Calu3 (cell line): ENCODE measurements around the gene POTEB2. TPM values are rescaled to one million over a fixed set of nuclear protein-coding genes. Genes with fewer than 3 reads are reported as not detected.
"Not testable (repeated sequence)": the region's sequence is repeated elsewhere in the genome, so short reads cannot be mapped to it uniquely, and the experiment has no call there.

Experiments used
- Bru-seq: library from RNA; stranded (reverse); fragments of 400-500 nt; gene quantifications from one replicate; lab custom pipeline; 2021; lab: Mats Ljungman, UMichigan
- BruChase-seq, 2 experiments: library from RNA; stranded (reverse); fragments of 400-500 nt; gene quantifications; one replicate each; lab custom pipeline; 2021; lab: Mats Ljungman, UMichigan
- BruUV-seq: library from RNA; stranded (reverse); fragments of 400-500 nt; replicated peaks from 2 replicates; lab custom pipeline; 2021; lab: Mats Ljungman, UMichigan
- CTCF ChIA-PET: fragments of 300-600 bp; sonication (Branson Sonifier 250); formaldehyde crosslinking; loops from one replicate; lab custom pipeline; 2022; ENCODE audit warnings: antibody characterized with exemption; lab: Charles Lee
- DNase-seq: peaks from one replicate; pipeline ENCODE4 v3.0.0; 2022
- H3K27ac Mint-ChIP-seq: one replicate; pipeline ENCODE4 v1.8.0; 2022; ENCODE audit warnings: mixed read lengths; ENCODE audit not compliant: unreplicated experiment
- H3K27me3 Mint-ChIP-seq: one replicate; pipeline ENCODE4 v1.8.0; 2022; ENCODE audit warnings: mixed read lengths; ENCODE audit not compliant: unreplicated experiment
- H3K36me3 Mint-ChIP-seq: one replicate; pipeline ENCODE4 v1.8.0; 2022; ENCODE audit warnings: mild to moderate bottlenecking, moderate library complexity, mixed read lengths; ENCODE audit not compliant: insufficient read depth, unreplicated experiment
- H3K4me1 Mint-ChIP-seq: one replicate; pipeline ENCODE4 v1.8.0; 2022; ENCODE audit warnings: mild to moderate bottlenecking, low read depth, mixed read lengths; ENCODE audit not compliant: unreplicated experiment
- H3K4me3 Mint-ChIP-seq: one replicate; pipeline ENCODE4 v1.8.0; 2022; ENCODE audit warnings: mild to moderate bottlenecking, low read depth, moderate library complexity, mixed read lengths; ENCODE audit not compliant: unreplicated experiment
- H3K9me3 Mint-ChIP-seq: one replicate; pipeline ENCODE4 v1.8.0; 2022; ENCODE audit warnings: low read depth, mixed read lengths; ENCODE audit not compliant: unreplicated experiment
- intact Hi-C: fragments of 100-400 bp; cut with micrococcal nuclease; formaldehyde crosslinking; loops from one replicate; pipeline ENCODE4 v1.10.0; 2022; ENCODE audit not compliant: unreplicated experiment
- long read RNA-seq: library from polyadenylated mRNA; stranded (forward); transcript quantifications from one replicate; pipeline ENCODE4 v2.0.0, GENCODE V29; 2022
- microRNA-seq: library from miRNA; unstranded; fragments of <30 nt; microRNA quantifications from one replicate; pipeline ENCODE4 v1.2.0, GENCODE V29; 2022
- total RNA-seq: library from RNA; stranded (reverse); gene quantifications from 2 replicates; pipeline ENCODE4 v1.2.3, GENCODE V29; 2022

POTEB2 gene
- total RNA-seq (not detected in 2 replicates), Bru-seq, nascent RNA (not detected), BruChase-seq, experiment 1, labeled RNA remaining after a 6-hour chase (not detected), BruChase-seq, experiment 2, labeled RNA remaining after a 2-hour chase (not detected)
- long read RNA-seq = 0 reads

DNA sequence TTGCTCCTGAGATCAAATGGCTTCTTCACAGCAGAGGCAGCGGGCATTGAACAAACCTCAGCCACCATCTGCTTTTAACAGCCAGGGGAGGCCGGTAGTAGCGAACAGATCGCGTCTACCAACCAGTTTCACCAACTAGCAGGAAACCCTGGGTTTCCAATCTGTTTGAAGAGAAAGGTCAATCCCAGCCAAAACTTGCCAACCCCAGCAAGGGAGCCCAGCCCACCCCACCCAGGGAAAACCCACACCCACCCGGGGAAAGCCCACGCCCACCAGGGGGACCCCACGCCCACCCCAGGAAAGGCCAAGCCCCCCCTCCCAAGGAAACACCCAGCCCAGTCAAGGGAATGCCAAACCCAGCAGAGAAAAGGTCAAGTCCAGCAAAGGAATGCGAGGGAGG, at the start of gene POTEB2:
POTEB2 (minus strand) TSS at position 101 of the 400 bp plus-strand sequence; CDS start at position 68, 33 bp downstream.
- H3K27ac Mint-ChIP-seq, H3K27me3 Mint-ChIP-seq, H3K4me3 Mint-ChIP-seq, intact Hi-C loops, BruUV-seq, H3K4me1 Mint-ChIP-seq, DNase-seq, H3K9me3 Mint-ChIP-seq, H3K36me3 Mint-ChIP-seq, CTCF ChIA-PET: not testable (repeated sequence)

DNA sequence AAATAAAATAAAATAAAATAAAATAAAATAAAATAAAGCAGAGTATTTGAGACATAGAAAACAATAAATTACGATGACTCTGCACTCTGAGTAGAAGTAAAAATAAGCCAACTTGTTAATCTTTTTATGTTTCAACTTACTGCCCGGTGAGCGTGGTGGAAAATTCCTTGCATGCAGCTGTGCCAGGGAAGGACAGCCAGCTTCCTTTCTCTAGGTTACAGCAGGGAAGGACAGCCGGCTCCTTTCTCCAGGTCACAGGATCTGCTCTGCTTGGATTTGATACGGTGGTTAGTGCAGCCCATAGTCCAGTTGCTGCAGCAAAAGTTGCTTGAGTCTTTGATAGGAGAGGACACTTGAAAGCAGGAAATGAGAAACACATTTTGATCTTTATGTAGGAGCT, 13.8 kb upstream of the POTEB2 start:
- H3K36me3 Mint-ChIP-seq, BruUV-seq, H3K27ac Mint-ChIP-seq, DNase-seq, H3K4me1 Mint-ChIP-seq, intact Hi-C loops, H3K4me3 Mint-ChIP-seq, H3K27me3 Mint-ChIP-seq, CTCF ChIA-PET, H3K9me3 Mint-ChIP-seq: not testable (repeated sequence)

DNA sequence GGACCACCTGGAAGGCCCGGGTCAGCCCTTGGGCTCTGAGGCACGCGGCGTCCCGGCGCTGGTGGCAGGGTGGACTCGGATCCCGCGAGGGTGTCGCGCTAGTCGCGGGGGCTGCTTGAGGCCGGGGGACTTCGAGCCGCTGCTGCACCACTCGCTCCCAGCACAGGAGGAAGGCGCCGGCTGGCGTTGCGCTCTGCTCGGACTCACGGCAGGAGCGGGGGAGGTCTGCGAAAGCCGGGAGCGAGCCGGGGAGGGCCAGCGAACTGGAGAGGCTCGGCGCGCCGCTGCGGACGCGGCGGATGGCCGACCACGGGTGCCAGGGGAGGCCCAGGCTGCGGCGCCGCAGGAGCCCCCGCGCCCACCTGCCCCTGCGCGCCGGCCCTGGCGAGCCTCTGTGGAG, 12.3 kb upstream of the POTEB2 start:
- CTCF ChIA-PET, H3K9me3 Mint-ChIP-seq, H3K4me3 Mint-ChIP-seq, H3K36me3 Mint-ChIP-seq, H3K27ac Mint-ChIP-seq, BruUV-seq, H3K4me1 Mint-ChIP-seq, H3K27me3 Mint-ChIP-seq, intact Hi-C loops, DNase-seq: not testable (repeated sequence)

DNA sequence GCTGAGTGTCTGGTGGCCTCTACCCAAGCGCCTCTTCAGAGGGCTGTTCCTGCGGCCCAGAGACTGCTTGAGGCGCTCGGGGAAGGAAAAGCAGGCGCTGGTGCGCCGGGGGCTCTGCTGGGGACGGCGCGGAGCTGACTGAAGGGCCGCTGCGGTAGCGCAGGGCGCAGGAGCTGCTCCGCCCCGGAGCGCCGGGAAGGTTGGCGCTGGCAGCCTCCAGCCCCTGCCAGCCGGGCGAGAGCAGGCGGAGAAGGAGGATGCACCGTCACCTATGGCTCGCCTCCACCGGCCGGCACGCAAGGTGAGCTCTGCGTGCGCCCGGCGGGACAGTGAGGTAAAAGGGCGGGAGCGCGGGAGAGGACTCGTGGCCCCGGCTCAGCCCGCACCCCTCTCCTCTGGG, 11.7 kb upstream of the POTEB2 start:
- H3K4me3 Mint-ChIP-seq, BruUV-seq, intact Hi-C loops, H3K36me3 Mint-ChIP-seq, DNase-seq, H3K9me3 Mint-ChIP-seq, H3K27me3 Mint-ChIP-seq, H3K4me1 Mint-ChIP-seq, H3K27ac Mint-ChIP-seq, CTCF ChIA-PET: not testable (repeated sequence)

Small RNAs within 50 kb of the gene (microRNA-seq; reads per million reads assigned to microRNA genes)
- gene MIR3118-2 = not detected
